ENCODE measurements around the gene NR2F1.

The NR2F1 gene

DNA sequence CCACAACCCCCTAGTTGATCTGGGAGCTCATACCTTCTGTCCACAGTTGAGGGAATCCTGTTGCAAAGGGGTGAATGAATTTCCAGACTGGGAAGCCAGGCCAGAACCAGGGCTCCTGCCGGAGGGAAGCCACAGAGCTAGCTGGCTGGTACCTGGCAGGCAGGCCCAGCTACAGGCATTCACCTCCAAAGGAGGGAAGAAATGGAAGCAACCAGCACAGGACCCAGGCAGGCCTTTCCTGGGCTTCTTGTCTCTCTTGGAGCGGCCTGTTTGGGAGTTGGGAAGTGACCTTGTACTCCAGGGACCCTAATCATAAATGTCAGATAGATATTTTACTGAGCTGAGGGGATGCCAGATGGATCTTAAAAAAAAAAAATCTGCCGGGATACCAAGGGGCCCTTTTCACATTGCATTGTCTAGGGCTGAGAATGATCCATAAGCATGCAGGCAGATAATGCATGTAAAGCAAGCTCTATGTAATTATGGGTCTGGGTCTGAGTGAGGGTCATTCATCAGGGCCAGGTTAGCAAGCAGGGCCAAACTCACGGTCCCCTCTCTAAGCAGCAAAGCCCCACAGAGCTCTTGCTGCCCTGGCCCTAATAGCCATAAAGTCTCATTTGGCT, 8.4 kb downstream of the NR2F1 start:
- DNase-seq: no peak

DNA sequence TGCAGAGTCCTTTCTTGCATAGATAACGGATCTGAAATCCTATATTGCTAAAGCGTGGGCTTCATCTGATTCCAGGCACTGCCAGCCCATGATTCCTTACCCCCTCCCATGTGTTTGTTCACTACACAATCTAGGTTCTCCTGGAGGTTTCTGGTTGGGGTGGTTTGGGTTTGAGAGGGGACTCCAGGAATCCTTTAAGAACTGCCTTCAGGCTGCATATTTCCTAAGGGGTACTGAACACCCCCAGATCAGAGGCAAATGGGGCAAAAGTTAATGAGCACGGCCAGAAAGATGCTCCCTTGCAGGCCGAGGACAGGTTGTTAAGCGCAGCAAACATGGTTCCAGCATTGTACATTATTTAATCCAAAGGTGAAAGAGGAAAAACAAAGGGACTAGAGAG, 9.9 kb downstream of the NR2F1 start:
- no peak for DNase-seq

DNA sequence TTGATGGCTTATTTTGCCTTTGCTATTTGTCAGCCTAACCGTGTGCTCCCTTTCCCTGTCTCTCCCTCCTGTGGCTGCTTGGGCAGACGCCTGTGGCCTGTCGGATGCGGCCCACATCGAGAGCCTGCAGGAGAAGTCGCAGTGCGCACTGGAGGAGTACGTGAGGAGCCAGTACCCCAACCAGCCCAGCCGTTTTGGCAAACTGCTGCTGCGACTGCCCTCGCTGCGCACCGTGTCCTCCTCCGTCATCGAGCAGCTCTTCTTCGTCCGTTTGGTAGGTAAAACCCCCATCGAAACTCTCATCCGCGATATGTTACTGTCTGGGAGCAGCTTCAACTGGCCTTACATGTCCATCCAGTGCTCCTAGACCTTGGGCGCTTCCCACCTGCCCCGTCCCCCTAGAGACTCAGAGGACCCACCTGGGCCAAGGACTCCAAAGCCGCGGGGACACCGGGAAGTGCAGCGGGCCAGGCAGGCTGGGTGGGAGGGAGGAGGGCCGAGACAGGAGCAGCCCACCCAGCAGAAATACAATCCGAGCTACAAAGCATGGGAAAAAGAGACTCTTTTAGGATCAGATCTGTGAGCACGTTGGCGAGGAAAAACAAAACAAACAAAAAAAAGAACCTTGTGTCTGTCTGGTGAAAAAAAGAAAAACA, 10.6 kb downstream of the NR2F1 start:
- no peak for DNase-seq

DNA sequence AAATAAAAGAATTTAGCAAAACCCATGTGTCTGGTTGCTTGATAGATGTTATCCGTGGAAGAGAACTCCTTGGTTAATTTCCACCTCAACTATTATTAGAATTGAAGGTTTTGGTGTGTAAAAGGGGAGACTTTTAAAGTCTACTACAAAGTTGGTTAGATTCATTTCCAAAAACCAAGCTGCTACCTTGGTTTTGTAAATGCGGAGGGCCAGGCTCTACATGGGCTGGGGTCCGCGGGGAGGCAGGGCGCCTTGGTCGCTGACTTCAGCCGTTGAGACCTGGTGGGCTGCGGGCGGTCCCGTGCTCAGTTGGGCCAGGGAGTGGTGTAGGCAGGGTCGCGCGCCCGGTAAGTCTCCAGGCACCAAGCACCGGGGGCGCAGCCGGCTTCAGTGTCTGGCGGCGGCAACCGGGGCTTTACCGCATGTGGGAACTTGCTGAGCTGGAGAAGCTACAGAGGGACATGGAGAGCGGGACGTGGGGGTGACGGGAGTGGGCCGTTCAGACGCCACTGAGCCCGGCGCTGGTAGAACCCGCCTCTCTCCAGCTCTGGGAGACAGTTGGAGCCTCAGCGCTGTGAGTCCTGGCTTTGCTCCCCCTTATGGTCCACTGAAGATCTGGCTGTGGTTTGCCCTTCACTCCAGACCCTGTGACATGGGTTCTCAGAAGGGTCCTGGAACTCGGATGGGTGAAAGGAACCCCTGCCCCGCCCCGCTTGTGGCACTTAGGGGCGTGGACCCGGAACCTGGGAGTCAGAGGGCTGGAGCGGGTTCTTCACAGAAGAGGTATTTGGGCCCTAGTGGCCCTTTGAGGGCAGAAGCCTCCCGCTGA, 11.8 kb downstream of the NR2F1 start:
- DNase-seq: no peak

DNA sequence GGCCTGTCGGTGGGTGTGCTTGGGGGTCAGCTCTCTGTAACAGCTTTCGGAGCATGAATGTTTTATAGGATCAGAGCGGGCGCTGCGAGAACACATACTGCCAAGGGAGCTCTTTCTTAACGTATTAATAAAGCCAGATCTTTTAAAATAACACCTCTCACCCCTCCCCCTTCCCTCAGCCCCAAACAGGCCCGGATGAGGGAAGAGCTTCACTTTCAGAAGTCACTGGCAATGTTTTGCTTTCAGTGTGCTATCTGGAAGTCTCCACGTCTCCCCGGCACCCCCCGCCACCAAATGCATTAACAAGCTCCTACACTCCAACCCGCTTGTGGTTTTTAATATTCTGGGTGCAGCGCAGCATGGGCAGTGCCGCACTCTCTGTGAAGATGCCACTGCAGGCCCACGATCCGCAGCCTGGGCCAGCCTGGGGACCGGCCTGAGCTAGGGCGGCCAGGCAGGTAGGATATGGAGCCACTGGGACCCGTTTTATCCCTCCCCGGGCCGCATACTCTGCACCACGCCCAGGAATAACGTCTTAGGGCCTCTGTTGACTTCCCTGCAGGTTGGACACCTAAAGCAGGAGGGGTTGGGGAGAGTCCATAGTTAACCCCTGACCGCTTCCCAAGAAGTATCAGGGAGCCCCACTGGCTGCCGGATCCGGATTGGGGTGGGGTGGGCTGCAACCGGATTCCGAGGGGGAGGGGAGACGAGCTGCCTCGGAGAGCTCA, 12.6 kb downstream of the NR2F1 start:
- no peak for DNase-seq

DNA sequence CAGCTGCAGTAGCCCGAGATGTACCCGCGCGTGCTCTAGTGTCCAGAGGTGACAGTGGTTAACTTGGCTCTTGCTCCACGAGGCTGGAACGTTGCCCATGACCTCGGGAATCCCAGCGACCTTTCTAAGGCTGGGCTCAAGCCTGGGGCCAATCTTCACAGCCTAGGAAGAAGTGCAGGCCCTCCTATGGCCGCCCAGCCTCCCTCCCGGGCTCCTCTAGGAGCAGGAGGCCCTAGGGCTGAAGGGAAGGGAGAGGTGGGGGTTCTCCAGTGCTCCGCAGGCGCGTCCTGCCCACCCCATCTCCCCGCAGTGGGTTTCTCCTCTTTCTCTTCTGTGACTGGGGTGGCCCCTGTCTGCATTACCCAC, 13.3 kb downstream of the NR2F1 start:
- no peak for DNase-seq

DNA sequence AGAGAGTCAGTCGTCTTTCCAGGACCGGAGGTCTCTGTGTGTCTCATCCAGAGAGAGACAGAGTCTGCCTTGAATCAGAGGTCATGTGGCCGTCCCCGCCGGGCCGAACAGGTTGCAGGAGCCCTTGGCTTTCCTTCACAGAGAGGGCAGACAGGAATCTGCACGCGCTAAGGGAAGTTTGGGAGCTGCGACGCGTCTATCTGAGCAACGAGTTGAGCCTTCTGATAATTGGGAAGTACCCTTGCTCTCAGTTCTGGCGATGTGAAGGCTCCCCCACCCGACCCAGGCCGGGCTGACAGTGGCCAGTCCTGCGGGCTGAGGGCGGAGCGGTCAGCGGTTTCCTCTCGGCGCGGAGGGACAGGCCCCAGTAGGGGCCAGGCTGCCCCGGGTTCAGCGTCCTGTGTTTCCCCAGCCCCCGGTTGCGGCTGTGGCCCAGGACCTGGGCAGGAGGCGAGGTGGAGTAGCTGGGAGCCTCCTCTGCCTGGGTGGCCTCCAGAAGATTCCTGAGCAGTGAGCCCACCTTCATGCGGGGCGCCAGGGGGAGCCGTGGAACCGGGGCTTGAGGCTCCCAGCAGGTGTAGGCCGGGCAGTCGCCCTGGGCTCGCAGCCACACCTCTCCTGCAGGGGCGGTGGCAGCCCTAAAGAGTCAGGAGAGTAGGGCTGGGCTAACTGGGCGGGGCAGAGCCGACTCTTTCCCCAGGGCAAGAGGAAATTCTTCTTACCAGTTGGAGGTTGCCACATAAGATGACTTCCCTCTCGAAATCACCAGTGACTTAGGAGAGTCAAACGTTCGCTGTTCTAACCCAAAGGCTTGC, 13.9 kb downstream of the NR2F1 start:
- no peak for DNase-seq

DNA sequence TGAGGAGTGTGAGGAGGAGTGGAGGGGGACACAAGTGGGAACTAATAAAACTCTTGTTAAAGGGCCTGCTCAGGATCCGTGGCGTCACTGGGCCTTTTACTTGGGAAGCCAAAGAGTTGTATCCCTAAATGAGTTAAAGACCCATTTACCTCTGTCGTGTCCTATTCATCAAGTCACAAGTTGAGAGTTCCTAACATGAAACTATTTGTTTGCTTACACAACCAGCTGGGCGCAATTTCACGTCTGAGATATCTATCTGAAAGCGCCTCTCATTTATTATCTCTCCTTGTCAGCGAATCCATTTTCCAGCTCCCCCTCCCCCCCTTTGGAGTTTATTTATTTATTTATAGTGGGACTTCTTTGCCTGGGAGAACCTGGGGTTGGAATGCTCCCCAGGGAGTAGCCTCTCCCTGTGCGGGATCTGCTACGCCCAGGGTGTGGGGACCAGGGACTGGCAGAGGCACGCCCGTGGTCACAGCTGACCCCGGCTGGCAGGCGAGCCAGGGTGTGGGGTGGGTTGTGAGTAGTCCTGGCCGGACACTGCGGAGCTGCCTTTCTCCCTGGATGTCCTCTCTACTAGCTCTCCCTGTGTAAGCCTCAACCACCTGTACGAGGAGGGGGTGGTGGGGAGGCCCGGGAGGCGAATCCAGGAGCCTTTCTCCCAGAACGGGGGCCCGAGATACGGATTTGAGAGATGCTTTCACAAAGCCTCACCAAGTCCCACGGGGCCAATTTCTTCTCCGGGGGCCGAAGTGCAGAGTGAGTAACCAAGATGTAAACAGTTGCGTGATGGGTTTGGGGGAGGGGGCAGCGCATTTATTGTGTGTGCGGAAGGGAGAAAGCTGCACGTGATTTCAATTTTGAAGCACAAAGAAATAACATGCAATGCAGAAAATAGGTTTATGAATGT, 15.3 kb downstream of the NR2F1 start:
- DNase-seq: no peak

DNA sequence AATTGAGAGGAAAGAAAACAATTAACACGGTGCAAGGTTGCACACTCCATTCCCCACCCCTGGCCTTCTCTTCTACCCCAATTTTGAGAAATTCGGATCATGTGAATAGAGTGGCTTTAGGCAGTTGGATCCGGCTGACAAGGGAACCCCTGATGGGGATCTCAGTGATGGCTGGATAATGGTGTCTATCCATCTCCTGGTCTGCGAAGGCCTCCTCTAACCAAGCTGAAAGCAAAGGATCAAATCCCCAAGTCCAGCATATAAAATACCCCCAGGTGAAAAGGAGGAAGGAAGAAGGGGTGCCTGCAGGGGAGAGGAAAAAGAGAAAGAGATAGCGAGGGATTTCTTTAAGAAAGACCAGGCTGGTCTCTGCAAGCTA, 16.0 kb downstream of the NR2F1 start:
- DNase-seq: no peak

DNA sequence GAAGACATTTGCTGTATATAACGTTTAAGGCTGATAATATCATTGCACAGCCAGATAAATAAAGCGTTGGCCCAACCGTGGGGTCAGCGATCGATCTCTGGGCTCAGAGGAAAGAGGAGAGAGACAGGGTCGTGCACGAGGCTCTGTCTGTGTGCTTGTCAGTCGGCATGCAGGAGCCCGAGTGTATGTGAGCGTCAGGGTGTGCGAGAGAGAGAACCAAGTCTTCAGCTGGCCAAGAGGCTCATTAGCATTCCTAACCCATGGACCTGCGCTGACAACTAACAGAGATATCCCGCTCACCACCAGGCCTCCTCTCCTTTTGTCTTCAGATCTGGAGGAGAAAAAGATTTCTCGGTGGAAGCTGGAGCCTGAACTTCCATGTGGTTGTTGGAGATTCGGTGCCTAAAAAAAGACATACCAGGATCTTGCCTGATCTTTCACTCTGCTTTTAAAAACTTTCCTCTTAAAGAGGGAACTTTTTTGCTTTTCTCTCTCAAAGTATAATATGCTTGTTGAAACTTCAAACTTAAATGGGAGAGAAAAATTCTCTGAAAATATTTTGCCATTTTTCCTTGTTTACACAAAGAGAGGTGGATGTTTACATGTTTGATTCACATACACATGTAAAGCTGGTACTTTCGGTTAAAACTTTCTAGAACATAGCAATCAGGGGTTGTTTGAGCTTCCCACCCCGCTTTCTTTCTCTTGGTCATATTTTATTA, 16.5 kb downstream of the NR2F1 start:
- DNase-seq: no peak

DNA sequence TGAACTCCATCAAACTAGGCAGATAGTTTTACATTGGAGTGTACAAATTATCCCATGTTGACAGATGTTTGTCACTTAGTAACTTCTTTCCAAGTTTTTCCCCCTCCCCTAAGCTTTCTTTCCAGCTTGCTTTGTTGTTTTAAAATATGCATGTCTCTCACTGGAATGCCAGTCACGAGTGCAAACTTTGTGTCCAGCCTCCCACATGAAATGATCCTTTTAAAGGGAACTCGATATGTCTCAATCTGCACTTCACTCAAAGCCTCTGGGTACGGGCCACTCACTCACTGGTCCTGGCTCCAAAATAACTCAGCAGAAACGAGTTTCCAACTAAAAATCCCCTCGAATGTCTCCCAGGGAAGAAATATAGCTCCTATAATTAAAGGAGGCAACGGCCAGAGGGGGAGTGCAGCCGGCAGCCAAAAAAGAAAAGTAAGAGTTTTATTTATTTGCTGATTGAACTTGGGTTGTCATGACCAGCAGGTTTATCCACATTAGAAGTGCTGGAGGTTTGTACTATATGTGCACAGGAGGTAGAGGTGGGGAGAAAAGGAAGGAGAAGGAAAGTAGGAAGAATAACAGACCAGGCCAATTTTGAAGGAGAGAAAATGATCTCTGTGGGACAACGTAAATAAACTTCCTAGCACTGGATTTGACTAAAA, 17.5 kb downstream of the NR2F1 start:
- no peak for DNase-seq

DNA sequence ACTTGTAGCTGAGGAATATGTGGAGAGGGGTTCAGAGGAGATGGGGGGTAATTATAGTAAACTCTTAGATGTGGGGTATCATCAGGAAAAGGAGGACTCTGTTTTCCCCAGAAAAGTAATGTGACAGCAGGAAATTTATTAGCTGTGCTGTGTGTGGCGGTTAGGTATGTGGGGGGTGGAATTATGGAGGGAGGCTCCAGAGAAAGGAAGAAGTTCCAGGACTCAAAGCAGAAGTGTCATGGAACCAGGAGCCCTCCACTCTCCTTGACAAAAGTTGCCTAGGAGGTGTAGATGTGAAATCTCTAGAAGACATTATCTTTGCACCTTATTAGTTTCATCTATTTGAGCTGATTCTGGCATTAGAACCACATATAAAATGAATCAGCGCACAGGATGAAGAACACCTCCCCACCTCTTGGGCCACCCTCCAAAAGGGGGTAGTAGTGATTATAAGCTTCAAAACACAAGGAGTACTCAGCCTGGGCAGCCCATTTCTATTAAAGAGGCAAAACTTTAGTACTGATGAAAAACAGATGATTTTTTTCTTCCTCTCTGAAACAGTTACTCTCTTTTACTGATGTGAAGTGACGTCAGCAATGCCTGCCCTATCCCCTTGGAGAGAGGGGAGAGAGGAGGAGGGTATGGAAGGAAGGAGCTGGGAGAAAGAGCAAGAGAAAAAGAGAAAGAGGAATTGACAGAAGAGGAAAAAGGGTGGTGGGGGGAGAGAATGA, 18.2 kb downstream of the NR2F1 start:
- no peak for DNase-seq

DNA sequence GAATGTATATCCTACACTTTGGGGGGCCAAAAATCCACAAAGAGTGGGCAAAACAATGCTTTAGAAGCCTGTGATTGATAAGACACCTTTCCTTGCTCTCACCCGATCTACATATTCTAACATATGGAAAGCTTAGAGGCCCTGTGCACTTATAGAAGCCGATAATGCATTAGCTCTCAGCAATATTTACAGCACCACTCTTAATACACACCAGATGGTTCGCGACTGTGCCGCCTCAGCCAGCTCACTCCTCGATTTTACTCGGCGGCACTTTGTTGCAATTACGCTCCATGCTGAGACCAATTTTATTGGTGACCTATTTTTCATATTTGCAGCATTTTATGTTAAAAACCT, 18.8 kb downstream of the NR2F1 start:
- DNase-seq: no peak

DNA sequence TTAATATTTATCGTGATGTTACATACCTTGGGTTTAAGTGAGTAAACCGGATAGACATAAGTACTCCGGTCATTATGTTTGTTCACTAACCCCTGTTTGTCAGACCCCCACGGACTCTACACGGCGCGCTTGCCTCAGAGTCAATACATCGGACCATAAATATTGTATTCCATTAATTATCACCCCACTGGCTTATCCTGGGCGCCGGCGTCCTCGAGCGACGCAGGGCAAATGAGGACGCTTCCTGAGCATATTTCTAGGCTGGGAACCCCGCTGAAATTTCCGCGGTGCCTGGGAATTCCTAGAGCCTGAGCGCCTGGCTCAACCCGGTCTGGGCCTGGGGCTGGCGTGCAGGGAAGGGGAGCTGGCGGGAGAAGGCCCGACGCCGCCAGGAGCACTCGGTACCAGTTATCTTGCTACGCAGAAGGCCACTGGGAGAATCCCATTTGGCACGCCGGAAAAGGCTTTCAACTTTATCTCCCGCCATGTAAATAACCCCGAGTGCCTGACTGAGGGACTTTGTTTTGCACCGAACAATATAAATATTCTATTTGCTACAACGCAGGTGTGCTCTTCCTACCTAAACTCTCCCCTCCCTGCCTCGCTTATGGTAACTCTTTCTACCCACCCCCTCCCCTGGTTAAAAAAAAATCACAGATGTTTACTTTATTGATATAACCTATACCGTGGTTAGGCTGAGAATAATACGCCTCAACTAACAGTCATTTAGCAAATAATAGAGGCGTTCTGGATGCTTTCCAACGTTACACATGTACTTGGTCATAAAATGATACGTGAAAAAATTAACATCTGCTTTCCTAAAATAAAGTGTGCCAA, 19.4 kb downstream of the NR2F1 start:
- DNase-seq: no peak

DNA sequence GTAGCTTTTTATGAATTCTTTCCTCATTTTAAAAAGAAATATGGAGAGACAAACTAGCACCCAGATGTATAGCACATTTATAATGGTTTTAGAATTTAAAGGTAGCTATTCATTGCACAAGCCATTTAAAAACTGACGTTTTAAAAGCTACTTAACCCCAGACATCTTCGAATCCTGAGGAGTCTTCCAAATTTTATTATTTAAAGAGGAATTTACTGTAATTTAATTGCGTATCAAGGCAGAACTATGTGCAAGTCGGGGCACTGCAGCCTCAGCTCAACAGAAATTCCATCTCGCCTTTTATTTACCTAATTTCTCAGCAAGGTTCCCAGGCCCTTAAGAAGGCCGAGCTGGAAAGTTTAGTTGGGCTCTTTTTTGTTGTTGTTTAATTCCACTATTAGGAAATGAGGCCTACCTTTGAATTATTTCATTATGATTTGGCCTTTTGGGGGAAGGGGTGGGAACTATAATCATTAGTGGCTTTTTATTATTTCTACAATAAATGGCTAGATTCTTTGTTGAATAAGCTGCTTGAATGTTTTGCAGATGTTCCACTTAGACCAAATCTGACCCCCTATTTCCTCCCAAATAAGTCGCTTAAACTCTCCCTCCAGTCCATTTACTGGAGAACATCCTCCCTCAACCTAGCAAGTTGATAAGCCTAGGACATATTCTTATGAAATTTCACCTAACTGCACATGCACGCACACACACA, 20.2 kb downstream of the NR2F1 start:
- DNase-seq: no peak

DNA sequence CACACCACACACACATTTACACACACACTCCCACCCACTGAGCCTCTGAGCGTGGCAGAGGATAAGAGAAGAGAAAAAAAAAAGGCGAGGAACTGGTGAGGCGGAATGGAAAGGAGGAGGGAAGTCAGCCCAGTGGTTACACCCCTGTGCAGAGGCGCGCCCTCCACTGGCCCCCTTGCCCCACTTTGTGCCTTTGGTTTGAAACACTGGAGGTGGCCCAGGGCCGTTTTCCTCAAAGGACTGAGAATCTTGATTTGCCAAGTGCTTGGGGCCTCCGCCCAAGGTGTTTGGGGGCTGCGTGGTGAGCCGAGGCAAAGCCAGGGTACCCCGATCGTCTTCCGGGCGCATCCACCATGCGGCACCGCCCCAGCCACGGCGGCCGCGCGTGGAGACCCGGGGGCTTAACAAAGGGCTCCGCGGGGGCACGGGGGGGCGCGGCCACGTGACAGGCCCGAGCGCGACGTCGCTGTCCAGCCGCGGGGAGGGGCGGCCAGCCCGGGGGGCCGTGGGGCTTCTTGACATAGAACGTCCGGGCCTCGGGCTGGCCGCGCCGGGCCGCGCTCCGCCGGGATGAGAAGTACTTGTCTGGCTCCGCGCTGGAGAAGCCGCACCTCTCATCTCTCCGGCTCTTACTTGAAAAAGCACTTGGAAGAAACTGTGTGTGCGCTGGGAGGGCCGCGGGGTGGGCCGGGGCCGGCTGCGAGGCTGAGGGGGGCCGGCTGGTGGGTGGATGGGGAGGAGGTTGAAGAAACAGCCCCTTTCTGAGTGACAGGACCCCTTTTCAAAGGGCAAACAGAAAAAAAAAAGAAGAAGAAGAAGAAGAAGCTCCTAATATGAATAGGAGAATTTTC, 21.0 kb downstream of the NR2F1 start:
- no peak for DNase-seq

Data from stimulated activated CD4-positive, alpha-beta T cell treated with anti-CD3 and anti-CD28 coated beads, Interleukin-2, amount 100 ng/mL, for 24 hours (primary cell).